Central memory CD8-positive, alpha-beta T cell (primary cell): ENCODE measurements around the gene MALAT1.
"Not testable (repeated sequence)": the region's sequence is repeated elsewhere in the genome, so short reads cannot be mapped to it uniquely, and the experiment has no call there.

ENCODE experiments used
- ATAC-seq: fragments of 150-1000 bp; cut with Tn5 transposase; replicated peaks from 2 replicates; pipeline ENCODE4 v1.10.0; 2022; ENCODE audit warnings: mild to moderate bottlenecking, moderate FRiP score, moderate number of reproducible peaks; ENCODE audit not compliant: poor library complexity, severe bottlenecking; ENCODE audit errors: extremely low read depth
- DNase-seq, 2 donors: peaks; one replicate each; pipeline ENCODE4 v3.0.0; 2021; ENCODE audit warnings: low spot score in 2 of 2
- H3K27ac Mint-ChIP-seq: one replicate; pipeline ENCODE4 v1.8.0; 2022; ENCODE audit warnings: low read depth, mild to moderate bottlenecking, moderate library complexity, mixed read lengths
- H3K27me3 Mint-ChIP-seq: one replicate; pipeline ENCODE4 v1.8.0; 2022; ENCODE audit warnings: mixed read lengths
- H3K36me3 Mint-ChIP-seq: one replicate; pipeline ENCODE4 v1.8.0; 2022; ENCODE audit warnings: mild to moderate bottlenecking, moderate library complexity, mixed read lengths; ENCODE audit not compliant: insufficient read depth
- H3K4me1 Mint-ChIP-seq: one replicate; pipeline ENCODE4 v1.8.0; 2022; ENCODE audit warnings: mixed read lengths
- H3K4me3 Mint-ChIP-seq: one replicate; pipeline ENCODE4 v1.8.0; 2022; ENCODE audit warnings: mild to moderate bottlenecking, moderate library complexity, mixed read lengths
- H3K9me3 Mint-ChIP-seq: one replicate; pipeline ENCODE4 v1.8.0; 2022; ENCODE audit warnings: mixed read lengths

Gene MALAT1

GRCh38 chr11:65471447-65471891 is 27.4 kb upstream of the MALAT1 start:
- Mint-ChIP-seq H3K27ac (peak overlapping the region; percentile 92), H3K36me3 (peaks cover 8% of the 10 kb centered on the region), H3K4me1 (peaks cover 10% of the 10 kb centered on the region), H3K27me3 (no peaks in the 10 kb centered on the region), H3K4me3 (no peak overlapping the region), H3K9me3 (no peaks in the 10 kb centered on the region)
- DNase-seq (no peak), ATAC-seq (no peak)

GRCh38 chr11:65472588-65473277 is 26.1 kb upstream of the MALAT1 start:
- not testable (repeated sequence) for DNase-seq, ATAC-seq, H3K9me3 Mint-ChIP-seq, H3K27me3 Mint-ChIP-seq
- Mint-ChIP-seq H3K36me3 (peaks cover 17% of the 10 kb centered on the region), H3K4me1 (peaks cover 17% of the 10 kb centered on the region), H3K4me3 (peak overlapping the region; percentile 62), H3K27ac (peak overlapping the region; percentile 92)

- no peak for ATAC-seq
- no peak for DNase-seq
- Mint-ChIP-seq H3K4me1 (peaks cover 21% of the 10 kb centered on the region), H3K36me3 (peaks cover 18% of the 10 kb centered on the region), H3K9me3 (no peaks in the 10 kb centered on the region), H3K27me3 (no peaks in the 10 kb centered on the region), H3K27ac (peak overlapping the region; percentile 92), H3K4me3 (no peak overlapping the region)
These were observed 25.5 kb upstream of the MALAT1 start for GRCh38 chr11:65473278-65473860.

GRCh38 chr11:65474864-65475263 is 24.0 kb upstream of the MALAT1 start:
- Mint-ChIP-seq H3K27ac (no peak overlapping the region), H3K4me1 (peaks cover 21% of the 10 kb centered on the region), H3K27me3 (no peaks in the 10 kb centered on the region), H3K4me3 (no peak overlapping the region), H3K9me3 (no peaks in the 10 kb centered on the region), H3K36me3 (peaks cover 16% of the 10 kb centered on the region)
- ATAC-seq (no peak), DNase-seq (no peak)

- peaks cover 16% of the 10 kb centered on the region for H3K36me3 Mint-ChIP-seq
- no peaks in the 10 kb centered on the region for H3K27me3 Mint-ChIP-seq
- H3K9me3 Mint-ChIP-seq: no peaks in the 10 kb centered on the region
- H3K4me1 Mint-ChIP-seq: peaks cover 21% of the 10 kb centered on the region
- H3K27ac Mint-ChIP-seq: peak overlapping the region; percentile 98
- ATAC-seq (peak; percentile 29), DNase-seq (no peak)
- peak overlapping the region; percentile 90 for H3K4me3 Mint-ChIP-seq
These were observed 22.2 kb upstream of the MALAT1 start for GRCh38 chr11:65476632-65477148.

- no peaks in the 10 kb centered on the region for H3K9me3 Mint-ChIP-seq
- peak; percentile 65 to 77 for DNase-seq
- ATAC-seq: peak; percentile 85
- peak overlapping the region; percentile 90 for H3K4me3 Mint-ChIP-seq
- no peaks in the 10 kb centered on the region for H3K27me3 Mint-ChIP-seq
- H3K36me3 Mint-ChIP-seq: peaks cover 13% of the 10 kb centered on the region
- peaks cover 14% of the 10 kb centered on the region for H3K4me1 Mint-ChIP-seq
- peak overlapping the region; percentile 98 for H3K27ac Mint-ChIP-seq
These were observed 21.5 kb upstream of the MALAT1 start for GRCh38 chr11:65477149-65477965.

- H3K4me1 Mint-ChIP-seq: peaks cover 14% of the 10 kb centered on the region
- no peaks in the 10 kb centered on the region for H3K27me3 Mint-ChIP-seq
- H3K4me3 Mint-ChIP-seq: peak overlapping the region; percentile 90
- peak overlapping the region; percentile 98 for H3K27ac Mint-ChIP-seq
- peaks cover 13% of the 10 kb centered on the region for H3K36me3 Mint-ChIP-seq
- DNase-seq (no peak), ATAC-seq (no peak)
- H3K9me3 Mint-ChIP-seq: no peaks in the 10 kb centered on the region
These were observed 20.3 kb upstream of the MALAT1 start for GRCh38 chr11:65478388-65479183.

GRCh38 chr11:65479184-65480145 is 19.4 kb upstream of the MALAT1 start:
- Mint-ChIP-seq H3K4me1 (peaks cover 14% of the 10 kb centered on the region), H3K9me3 (no peaks in the 10 kb centered on the region), H3K27me3 (no peaks in the 10 kb centered on the region), H3K27ac (peak overlapping the region; percentile 51), H3K4me3 (no peak overlapping the region), H3K36me3 (peaks cover 13% of the 10 kb centered on the region)
- no peak for DNase-seq
- no peak for ATAC-seq

GRCh38 chr11:65482306-65482850 is 16.5 kb upstream of the MALAT1 start:
- Mint-ChIP-seq H3K9me3 (no peaks in the 10 kb centered on the region), H3K27ac (no peak overlapping the region), H3K4me3 (no peak overlapping the region), H3K27me3 (no peaks in the 10 kb centered on the region), H3K36me3 (peaks cover 2% of the 10 kb centered on the region), H3K4me1 (peaks cover 6% of the 10 kb centered on the region)
- DNase-seq (no peak), ATAC-seq (no peak)

- Mint-ChIP-seq H3K4me3 (no peak overlapping the region), H3K36me3 (no peaks in the 10 kb centered on the region), H3K9me3 (no peaks in the 10 kb centered on the region), H3K27ac (no peak overlapping the region), H3K27me3 (no peaks in the 10 kb centered on the region), H3K4me1 (no peaks in the 10 kb centered on the region)
- DNase-seq (no peak), ATAC-seq (no peak)
These were observed 13.0 kb upstream of the MALAT1 start for GRCh38 chr11:65485920-65486219.
